ENCODE measurements around the gene KRT15.

The KRT15 gene

GRCh38 chr17:41536741-41537613, 18.3 kb upstream of the KRT15 start:
- H3K4me3 ChIP-seq (ENCODE audit: low read depth, low read length) = no peak overlapping the region
- H3K4me1 ChIP-seq = peaks cover 42% of the 10 kb centered on the region
- no peak for DNase-seq
- H3K27me3 ChIP-seq = no peaks in the 10 kb centered on the region
- no peaks in the 10 kb centered on the region for H3K9me3 ChIP-seq
- no peak for TF ChIP-seq CTCF (IDR thresholded peaks at IDR 0.05; ENCODE audit: low read depth, low read length)
- no peaks in the 10 kb centered on the region for H3K36me3 ChIP-seq

DNA sequence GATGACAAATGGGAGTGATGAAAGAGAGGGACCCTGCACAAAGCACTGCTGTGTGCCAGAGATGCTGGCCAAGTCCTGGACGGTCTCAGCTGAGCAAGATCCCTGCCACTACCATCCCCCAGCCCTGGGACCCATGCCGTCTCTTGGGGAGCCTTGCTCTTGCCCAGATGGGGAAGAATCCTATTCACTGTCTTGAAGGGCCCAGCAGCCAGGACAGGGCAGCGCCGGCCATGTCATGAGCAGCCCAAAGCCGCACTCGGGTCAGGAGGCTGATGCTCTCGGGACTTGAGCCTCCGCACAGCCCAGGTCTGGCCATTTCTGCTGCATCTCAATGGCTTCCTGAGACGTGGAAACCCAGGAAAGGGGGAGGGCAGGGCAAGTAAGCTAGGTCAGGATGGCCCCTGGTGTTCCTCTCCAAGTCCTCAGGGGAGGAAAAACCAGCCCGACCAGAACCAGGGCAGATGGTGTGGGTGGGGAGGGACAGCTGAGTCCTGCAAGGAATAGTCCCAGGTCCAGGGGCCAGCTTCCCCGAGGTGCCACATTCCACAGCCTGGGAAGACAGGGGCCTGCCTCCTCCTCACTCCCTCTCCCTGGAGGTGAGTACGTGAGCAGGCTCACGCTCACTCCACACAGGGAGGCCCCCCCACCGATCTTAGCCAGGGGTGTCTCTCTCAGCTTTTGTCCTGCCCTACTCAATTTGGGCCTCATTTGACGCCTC, 17.2 kb upstream of the KRT15 start:
- Histone ChIP-seq H3K4me1 (peaks cover 53% of the 10 kb centered on the region), H3K36me3 (no peaks in the 10 kb centered on the region), H3K4me3 (ENCODE audit: low read depth, low read length) (no peak overlapping the region), H3K27me3 (no peaks in the 10 kb centered on the region), H3K9me3 (no peaks in the 10 kb centered on the region)
- no peak for TF ChIP-seq CTCF (IDR thresholded peaks at IDR 0.05; ENCODE audit: low read depth, low read length)
- DNase-seq = no peak

GRCh38 chr17:41534899-41535546, 16.3 kb upstream of the KRT15 start:
- Histone ChIP-seq H3K36me3 (no peaks in the 10 kb centered on the region), H3K4me3 (ENCODE audit: low read depth, low read length) (no peak overlapping the region), H3K27me3 (no peaks in the 10 kb centered on the region), H3K9me3 (no peaks in the 10 kb centered on the region), H3K4me1 (peaks cover 59% of the 10 kb centered on the region)
- no peak for DNase-seq
- TF ChIP-seq CTCF (IDR thresholded peaks at IDR 0.05; ENCODE audit: low read depth, low read length) = peak; percentile 8; the same call in 1 of the 2 replicates

DNA sequence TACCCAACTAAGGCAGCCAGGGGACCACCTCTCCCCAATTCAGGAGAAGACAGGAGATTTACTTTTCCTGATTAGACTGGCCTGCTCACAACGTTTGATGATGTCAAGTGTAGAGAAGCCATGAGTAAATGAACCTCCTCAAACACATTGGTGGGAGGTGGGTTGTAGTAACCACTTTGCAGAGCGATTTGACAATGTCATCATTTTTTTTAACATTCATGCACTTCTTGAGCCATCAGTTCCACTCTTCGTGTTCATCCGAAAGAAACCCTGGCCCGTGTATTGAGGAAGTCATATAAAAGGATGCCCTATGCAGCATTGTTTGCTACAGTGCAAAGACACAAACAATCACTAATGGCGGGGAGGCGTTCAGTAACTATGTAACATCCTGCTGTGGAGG, 14.9 kb upstream of the KRT15 start:
- TF ChIP-seq CTCF (IDR thresholded peaks at IDR 0.05; ENCODE audit: low read depth, low read length) = no peak
- no peaks in the 10 kb centered on the region for H3K36me3 ChIP-seq
- H3K27me3 ChIP-seq = no peaks in the 10 kb centered on the region
- DNase-seq = no peak
- H3K4me1 ChIP-seq = peaks cover 63% of the 10 kb centered on the region
- no peak overlapping the region for H3K4me3 ChIP-seq (ENCODE audit: low read depth, low read length)
- no peaks in the 10 kb centered on the region for H3K9me3 ChIP-seq

GRCh38 chr17:41532947-41533570, 14.4 kb upstream of the KRT15 start:
- peaks cover 59% of the 10 kb centered on the region for H3K4me1 ChIP-seq
- no peak for TF ChIP-seq CTCF (IDR thresholded peaks at IDR 0.05; ENCODE audit: low read depth, low read length)

More at GRCh38 chr17:41532947-41533570, 14.4 kb upstream of the KRT15 start:
- H3K4me3 ChIP-seq (ENCODE audit: low read depth, low read length) = no peak overlapping the region
- DNase-seq = no peak
- H3K9me3 ChIP-seq = no peaks in the 10 kb centered on the region
- H3K36me3 ChIP-seq = no peaks in the 10 kb centered on the region
- H3K27me3 ChIP-seq = no peaks in the 10 kb centered on the region

All from BE2C (cell line).